ENCODE data around the gene PCSK9. TPM values are rescaled to one million over a fixed set of nuclear protein-coding genes. Genes with fewer than 3 reads are reported as not detected.

PCSK9 gene
- polyA plus RNA-seq, 3 donors = not detected

DNA sequence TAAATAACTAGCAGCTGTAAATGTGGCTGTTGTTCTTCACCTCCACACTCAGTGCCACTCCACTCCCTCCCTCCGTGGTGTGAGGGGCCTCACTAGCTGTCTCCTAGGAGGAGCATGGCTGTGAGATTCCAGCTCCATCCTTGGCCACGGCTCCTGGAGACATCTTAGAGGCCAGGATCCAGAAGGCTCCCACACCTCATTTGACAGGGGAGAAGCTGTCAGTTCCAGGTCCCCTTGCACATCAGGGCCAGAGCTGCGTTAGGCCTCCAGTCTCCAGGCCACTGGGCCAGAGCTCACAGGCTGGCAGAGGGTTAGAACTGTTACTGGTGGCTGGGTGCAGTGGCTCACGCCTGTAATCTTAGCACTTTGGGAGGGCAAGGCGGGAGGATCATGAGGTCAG, 15.0 kb downstream of the PCSK9 start:
- no peak overlapping the region for H3K4me2 ChIP-seq (replicated peaks; ENCODE audit: extremely low read depth, low read length, poor library complexity, severe bottlenecking)
- intact Hi-C loops (cut with micrococcal nuclease) = no loop called here
- Mint-ChIP-seq H3K27ac (peak overlapping the region in 2 of 7 donors; percentile 46 to 66), H3K27me3 (ENCODE audit: low read depth in 3 of 3) (peaks cover 4 to 9% (median 8%) of the 10 kb centered on the region in 3 donors), H3K4me1 (peaks cover 14% of the 10 kb centered on the region), H3K9me3 (peaks cover 0 to 3% (median 0%) of the 10 kb centered on the region in 7 donors), H3K4me3 (no peak overlapping the region), H3K36me3 (no peaks in the 10 kb centered on the region)
- H4K20me1 ChIP-seq (ENCODE audit: insufficient read depth, low read length) = no peaks in the 10 kb centered on the region
- no peaks in the 10 kb centered on the region for H3K27me3 ChIP-seq (ENCODE audit: control insufficient read depth in 2 of 2, insufficient read depth in 2 of 2, low read length in 2 of 2)
- DNase-seq = no peak
- H3K9ac ChIP-seq (ENCODE audit: insufficient read depth, low read length, poor library complexity, severe bottlenecking) = no peak overlapping the region
- no peaks in the 10 kb centered on the region for H3K36me3 ChIP-seq (replicated peaks in 1 of 2; ENCODE audit: control insufficient read depth in 1 of 2, insufficient read depth in 2 of 2, low read length in 2 of 2)
- peaks cover 12 to 13% of the 10 kb centered on the region in 2 donors for H3K4me1 ChIP-seq (ENCODE audit: control insufficient read depth in 1 of 2, insufficient read depth in 2 of 2, low read length in 2 of 2)
- no peaks in the 10 kb centered on the region for H3K9me3 ChIP-seq (replicated peaks in 1 of 2; ENCODE audit: control insufficient read depth in 1 of 2, insufficient read depth in 1 of 2, low read length in 2 of 2)
- no peaks in the 10 kb centered on the region for H3K79me2 ChIP-seq (ENCODE audit: insufficient read depth, low read length)
- 93% methylated on average over 3 of the region's 5 CpGs for WGBS (ENCODE audit: insufficient coverage)
- H3K4me3 ChIP-seq (replicated peaks in 1 of 3; ENCODE audit: low read depth in 2 of 3, low read length in 3 of 3) = no peak overlapping the region
- no peak overlapping the region for H3K27ac ChIP-seq (ENCODE audit: low read depth in 1 of 2, low read length in 2 of 2)
- H2AFZ ChIP-seq (ENCODE audit: insufficient read depth, low read depth, low read length, poor library complexity, severe bottlenecking) = no peak overlapping the region
- TF ChIP-seq, protein P1, sequence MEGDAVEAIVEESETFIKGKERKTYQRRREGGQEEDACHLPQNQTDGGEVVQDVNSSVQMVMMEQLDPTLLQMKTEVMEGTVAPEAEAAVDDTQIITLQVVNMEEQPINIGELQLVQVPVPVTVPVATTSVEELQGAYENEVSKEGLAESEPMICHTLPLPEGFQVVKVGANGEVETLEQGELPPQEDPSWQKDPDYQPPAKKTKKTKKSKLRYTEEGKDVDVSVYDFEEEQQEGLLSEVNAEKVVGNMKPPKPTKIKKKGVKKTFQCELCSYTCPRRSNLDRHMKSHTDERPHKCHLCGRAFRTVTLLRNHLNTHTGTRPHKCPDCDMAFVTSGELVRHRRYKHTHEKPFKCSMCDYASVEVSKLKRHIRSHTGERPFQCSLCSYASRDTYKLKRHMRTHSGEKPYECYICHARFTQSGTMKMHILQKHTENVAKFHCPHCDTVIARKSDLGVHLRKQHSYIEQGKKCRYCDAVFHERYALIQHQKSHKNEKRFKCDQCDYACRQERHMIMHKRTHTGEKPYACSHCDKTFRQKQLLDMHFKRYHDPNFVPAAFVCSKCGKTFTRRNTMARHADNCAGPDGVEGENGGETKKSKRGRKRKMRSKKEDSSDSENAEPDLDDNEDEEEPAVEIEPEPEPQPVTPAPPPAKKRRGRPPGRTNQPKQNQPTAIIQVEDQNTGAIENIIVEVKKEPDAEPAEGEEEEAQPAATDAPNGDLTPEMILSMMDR (IDR thresholded peaks at IDR 0.05) = no peak

DNA sequence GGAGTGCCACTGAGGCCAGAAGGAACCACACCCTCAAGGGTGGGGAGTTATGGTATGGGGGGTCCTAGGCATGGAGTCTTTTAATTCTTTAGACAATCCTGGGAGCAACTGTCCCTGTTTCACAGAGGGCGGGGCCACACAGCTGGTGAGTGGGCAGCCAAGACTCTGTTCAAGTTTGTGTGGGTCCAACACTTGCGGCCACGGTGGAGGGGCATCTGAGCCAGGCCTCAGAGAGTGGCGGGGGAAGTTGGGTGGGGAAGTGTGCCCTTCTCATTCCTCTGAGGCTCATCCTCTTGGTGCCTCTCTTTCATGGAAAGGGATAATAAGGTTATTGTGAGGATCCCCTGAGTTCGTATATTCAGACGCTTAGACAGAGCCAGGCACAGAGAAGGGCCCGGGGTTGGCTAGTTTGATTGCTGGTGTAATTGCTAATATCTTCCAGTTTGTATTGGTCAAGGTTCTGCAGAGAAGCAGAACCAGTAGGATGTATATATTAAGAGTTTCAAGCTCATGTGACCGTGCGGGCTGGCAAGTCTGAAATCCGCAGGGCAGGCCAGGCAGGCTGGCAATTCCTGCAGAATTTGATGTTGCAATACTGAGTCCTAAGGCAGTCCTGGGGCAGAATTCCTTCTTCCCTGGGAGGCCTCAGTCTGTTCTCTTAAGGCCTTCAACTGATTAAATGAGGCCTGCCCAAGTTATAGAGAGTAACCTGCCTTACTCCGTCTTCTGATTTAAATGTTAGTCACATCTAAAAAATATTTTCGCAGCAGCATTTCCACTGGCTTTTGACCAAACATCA, 15.9 kb downstream of the PCSK9 start:
- H3K4me1 ChIP-seq (ENCODE audit: control insufficient read depth in 1 of 2, insufficient read depth in 2 of 2, low read length in 2 of 2) = peaks cover 12 to 13% of the 10 kb centered on the region in 2 donors
- Mint-ChIP-seq H3K27ac (no peak overlapping the region), H3K27me3 (ENCODE audit: low read depth in 3 of 3) (peaks cover 4 to 9% (median 9%) of the 10 kb centered on the region in 3 donors), H3K9me3 (peaks cover 0 to 3% (median 0%) of the 10 kb centered on the region in 7 donors), H3K4me3 (no peak overlapping the region), H3K4me1 (peaks cover 14% of the 10 kb centered on the region), H3K36me3 (no peaks in the 10 kb centered on the region)
- H3K9me3 ChIP-seq (replicated peaks in 1 of 2; ENCODE audit: control insufficient read depth in 1 of 2, insufficient read depth in 1 of 2, low read length in 2 of 2) = no peaks in the 10 kb centered on the region
- no peaks in the 10 kb centered on the region for H3K36me3 ChIP-seq (replicated peaks in 1 of 2; ENCODE audit: control insufficient read depth in 1 of 2, insufficient read depth in 2 of 2, low read length in 2 of 2)
- DNase-seq = no peak
- H3K9ac ChIP-seq (ENCODE audit: insufficient read depth, low read length, poor library complexity, severe bottlenecking) = no peak overlapping the region
- H3K79me2 ChIP-seq (ENCODE audit: insufficient read depth, low read length) = no peaks in the 10 kb centered on the region
- H3K27ac ChIP-seq (ENCODE audit: low read depth in 1 of 2, low read length in 2 of 2) = no peak overlapping the region
- H3K4me3 ChIP-seq (replicated peaks in 1 of 3; ENCODE audit: low read depth in 2 of 3, low read length in 3 of 3) = no peak overlapping the region
- no peaks in the 10 kb centered on the region for H3K27me3 ChIP-seq (ENCODE audit: control insufficient read depth in 2 of 2, insufficient read depth in 2 of 2, low read length in 2 of 2)
- no peaks in the 10 kb centered on the region for H4K20me1 ChIP-seq (ENCODE audit: insufficient read depth, low read length)
- WGBS (ENCODE audit: insufficient coverage) = 87% methylated on average over 9 of the region's 12 CpGs
- no peak overlapping the region for H3K4me2 ChIP-seq (replicated peaks; ENCODE audit: extremely low read depth, low read length, poor library complexity, severe bottlenecking)
- no peak overlapping the region for H2AFZ ChIP-seq (ENCODE audit: insufficient read depth, low read depth, low read length, poor library complexity, severe bottlenecking)
- TF ChIP-seq, protein P1 (IDR thresholded peaks at IDR 0.05) = no peak
- intact Hi-C loops (cut with micrococcal nuclease) = no loop called here
